Spleen (tissue), 11 donors: ENCODE data around the gene TTC23. TPM values are rescaled to one million over a fixed set of nuclear protein-coding genes. Genes with fewer than 3 reads are reported as not detected.

Source experiments
- DNase-seq: peaks from one replicate; pipeline ENCODE4 v3.0.0-alpha.2; 2020
- H3K27ac ChIP-seq, 8 donors: fragments of 200-600 bp; sonication (generic) in 7 of 8; 1 replicate in 4 of 8; 2 replicates in 4 of 8; pipeline versions ENCODE4 v1.5.0 to v1.8.0; 2016 to 2021; ENCODE audit warnings: inconsistent platforms in 4 of 8, mild to moderate bottlenecking in 4 of 8, moderate library complexity in 1 of 8
- H3K27me3 ChIP-seq, 7 donors: fragments of 200-600 bp; sonication (generic) in 6 of 7; replicated peaks in 1 of 7; 1 replicate in 4 of 7; 2 replicates in 3 of 7; pipeline versions ENCODE4 v1.5.0 to v1.8.0; 2016 to 2021; ENCODE audit warnings: inconsistent platforms in 3 of 7, mild to moderate bottlenecking in 1 of 7
- H3K36me3 ChIP-seq, 6 donors: fragments of 200-600 bp; sonication (generic) in 5 of 6; 1 replicate in 4 of 6; 2 replicates in 2 of 6; pipeline versions ENCODE4 v1.5.0 to v1.8.0; 2016 to 2021; ENCODE audit warnings: inconsistent platforms in 2 of 6
- H3K4me1 ChIP-seq, 6 donors: fragments of 200-600 bp; sonication (generic) in 5 of 6; 1 replicate in 3 of 6; 2 replicates in 3 of 6; pipeline versions ENCODE4 v1.5.0 to v1.8.0; 2016 to 2021; ENCODE audit warnings: inconsistent platforms in 3 of 6
- H3K4me3 ChIP-seq, 8 donors: fragments of 200-600 bp; sonication (generic) in 7 of 8; 1 replicate in 4 of 8; 2 replicates in 4 of 8; pipeline versions ENCODE4 v1.5.0 to v1.8.0; 2016 to 2021; ENCODE audit warnings: inconsistent platforms in 4 of 8, mild to moderate bottlenecking in 4 of 8, moderate library complexity in 2 of 8
- H3K9me3 ChIP-seq, 8 donors: fragments of 200-600 bp; sonication (generic) in 7 of 8; 1 replicate in 4 of 8; 2 replicates in 4 of 8; pipeline versions ENCODE4 v1.5.0 to v1.8.0; 2016 to 2021; ENCODE audit warnings: inconsistent platforms in 4 of 8
- POLR2A ChIP-seq, 3 donors: fragments of 450-650 bp; IDR thresholded peaks; one replicate each; pipeline ENCODE4 v1.5.1; 2017; ENCODE audit warnings: antibody characterized with exemption in 3 of 3, mild to moderate bottlenecking in 1 of 3
- POLR2AphosphoS5 ChIP-seq, 3 donors: sonication (generic); formaldehyde crosslinking; IDR thresholded peaks; one replicate each; pipeline ENCODE4 v1.5.1; 2017; ENCODE audit warnings: antibody characterized with exemption in 3 of 3
- WGBS, 5 donors: extraction: QIAGEN DNeasy Blood & Tissue Kit in 3 of 5; methylation state at CpG; one replicate each; pipeline versions ENCODE4 v1.1.5 to v1.1.7; 2013 to 2018; 5-methylcytosine and 5-hydroxymethylcytosine counted together
- intact Hi-C: fragments of 100-400 bp; cut with DNase I; formaldehyde crosslinking; loops from one replicate; pipeline ENCODE4 v1.15.0; 2023; ENCODE audit warnings: low total_unique reads
- polyA plus RNA-seq, 3 donors: library from polyadenylated mRNA; stranded (reverse); fragments of 200-250 nt; gene quantifications; one replicate each; pipeline ENCODE4 v1.2.1, GENCODE V29; 2013
- total RNA-seq, 7 donors: library from RNA; depleted of rRNA in 3 of 7; stranded (reverse); fragments of >200 nt in 3 of 7; fragmentation: NEBNext Ultra II Directional in 4 of 7; extraction: Animal tissue kit (Norgen Biotek cat#: 25700) in 4 of 7; gene quantifications; one replicate each; pipeline versions ENCODE4 v1.1.0 to v1.2.1, GENCODE V29; 2016 to 2021
- TF ChIP-seq, protein P1 (sequence below), 11 experiments: fragments of 200-600 bp in 7 of 11; fragments of 450-650 bp in 4 of 11; sonication (generic) in 4 of 11; IDR thresholded peaks in 8 of 11; conservative IDR thresholded peaks in 3 of 11; 1 replicate in 7 of 11; 2 replicates in 4 of 11; pipeline versions ENCODE4 v1.4.0 to v1.8.0; 2016 to 2021; ENCODE audit warnings: antibody characterized with exemption in 11 of 11, inconsistent platforms in 4 of 11, mild to moderate bottlenecking in 1 of 11
- donor health status: healthy with polysubstance abuse.
- donor health status: DM: no; HTN: no; CAD: no; lungs with moderate emphysema.
- donor health status: DM: no; HTN: no; CAD: no.
- donor health status: Bipolar disorder and iron deficiency.
- donor health status: healthy.
- donor health status: DM: no; HTN: no; CAD: no.
- donor health status: DM: yes; HTN: yes; CAD: no.

The TTC23 gene
- total and polyA plus RNA-seq, 10 donors = 3.6 to 17.0 (median 12.0) TPM

DNA sequence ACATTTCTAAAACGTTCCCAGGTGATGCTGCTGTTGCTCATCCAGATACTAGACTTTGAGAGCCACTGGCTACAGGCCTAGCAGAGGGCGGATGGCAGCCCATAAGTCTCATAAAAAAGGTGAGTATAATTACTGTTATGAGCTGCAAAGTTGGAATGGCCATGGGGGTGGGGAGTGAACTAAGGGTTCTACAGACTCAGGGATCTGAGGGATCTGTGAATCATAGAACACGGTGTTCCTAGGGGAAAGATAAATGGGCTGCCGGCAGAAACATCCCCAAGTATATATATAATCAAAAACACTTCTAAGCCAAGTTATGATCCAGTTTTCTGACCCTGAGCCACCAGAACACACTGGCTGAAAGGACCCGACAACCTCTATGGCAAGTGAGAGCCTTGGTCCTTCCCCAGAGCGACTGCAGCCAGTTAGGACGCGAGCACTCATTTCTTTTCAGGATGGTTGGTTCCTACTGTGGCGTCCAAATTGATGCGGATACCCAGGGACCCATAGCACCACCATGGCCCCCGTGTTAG lies 152.4 kb downstream of the TTC23 start:
- Histone ChIP-seq H3K9me3 (no peaks in the 10 kb centered on the region), H3K4me1 (peaks cover 3 to 11% (median 9%) of the 10 kb centered on the region in 6 donors), H3K36me3 (no peaks in the 10 kb centered on the region), H3K4me3 (no peak overlapping the region), H3K27ac (no peak overlapping the region), H3K27me3 (peaks cover 0 to 48% (median 26%) of the 10 kb centered on the region in 7 donors)
- no peak for DNase-seq
- intact Hi-C loops = no loop called here
- TF ChIP-seq POLR2AphosphoS5 (IDR thresholded peaks at IDR 0.05) = no peak
- no peak for TF ChIP-seq POLR2A (IDR thresholded peaks at IDR 0.05)
- TF ChIP-seq, protein P1, sequence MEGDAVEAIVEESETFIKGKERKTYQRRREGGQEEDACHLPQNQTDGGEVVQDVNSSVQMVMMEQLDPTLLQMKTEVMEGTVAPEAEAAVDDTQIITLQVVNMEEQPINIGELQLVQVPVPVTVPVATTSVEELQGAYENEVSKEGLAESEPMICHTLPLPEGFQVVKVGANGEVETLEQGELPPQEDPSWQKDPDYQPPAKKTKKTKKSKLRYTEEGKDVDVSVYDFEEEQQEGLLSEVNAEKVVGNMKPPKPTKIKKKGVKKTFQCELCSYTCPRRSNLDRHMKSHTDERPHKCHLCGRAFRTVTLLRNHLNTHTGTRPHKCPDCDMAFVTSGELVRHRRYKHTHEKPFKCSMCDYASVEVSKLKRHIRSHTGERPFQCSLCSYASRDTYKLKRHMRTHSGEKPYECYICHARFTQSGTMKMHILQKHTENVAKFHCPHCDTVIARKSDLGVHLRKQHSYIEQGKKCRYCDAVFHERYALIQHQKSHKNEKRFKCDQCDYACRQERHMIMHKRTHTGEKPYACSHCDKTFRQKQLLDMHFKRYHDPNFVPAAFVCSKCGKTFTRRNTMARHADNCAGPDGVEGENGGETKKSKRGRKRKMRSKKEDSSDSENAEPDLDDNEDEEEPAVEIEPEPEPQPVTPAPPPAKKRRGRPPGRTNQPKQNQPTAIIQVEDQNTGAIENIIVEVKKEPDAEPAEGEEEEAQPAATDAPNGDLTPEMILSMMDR (IDR thresholded peaks at IDR 0.05 in 8 of 11, conservative IDR thresholded peaks at IDR 0.05 in 3 of 11) = no peak
- 87 to 96% (median 90%) methylated on average over 9 to 11 of the region's 11 CpGs for WGBS, 5 donors

DNA sequence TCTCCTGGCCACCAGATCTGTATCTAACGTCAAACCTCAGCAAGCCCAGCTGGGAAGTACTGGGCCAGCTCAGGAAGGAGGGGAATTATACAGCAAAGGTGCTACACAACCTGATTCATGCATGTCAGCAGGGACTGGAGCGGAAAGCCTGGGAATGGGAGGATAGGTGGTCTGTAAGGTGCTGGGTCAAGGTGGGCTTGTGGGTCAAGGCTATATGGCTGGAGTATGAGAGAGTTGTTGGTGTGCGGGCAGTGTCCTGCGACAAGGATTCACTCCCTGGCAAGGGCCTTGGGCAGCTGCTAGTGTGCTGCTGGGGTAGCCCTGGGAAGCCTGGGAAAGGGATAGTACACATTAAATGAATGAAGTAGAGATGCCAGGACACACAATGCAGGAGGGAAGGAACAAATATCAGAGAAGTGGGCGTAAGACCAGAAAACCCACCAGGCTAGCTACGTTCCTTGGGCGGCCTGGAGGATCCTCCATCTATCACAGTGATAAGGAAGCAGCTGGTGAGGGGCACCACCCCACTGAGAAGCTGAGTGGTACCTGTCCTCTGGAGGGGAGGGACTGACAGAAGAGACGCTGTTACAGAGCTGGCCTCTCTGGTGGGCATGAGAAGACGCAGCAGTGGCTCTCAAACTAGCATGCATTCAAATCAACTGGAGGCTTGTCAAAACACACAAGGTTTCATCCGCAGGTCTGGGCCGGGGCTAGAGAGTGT lies 153.0 kb downstream of the TTC23 start:
- WGBS, 5 donors = 91 to 97% (median 93%) methylated on average over 11 of the region's 11 CpGs
- peaks cover 0 to 41% (median 21%) of the 10 kb centered on the region in 7 donors for H3K27me3 ChIP-seq
- H3K27ac ChIP-seq = no peak overlapping the region
- H3K4me3 ChIP-seq = no peak overlapping the region
- H3K36me3 ChIP-seq = no peaks in the 10 kb centered on the region
- no peak for DNase-seq
- peaks cover 3 to 11% (median 9%) of the 10 kb centered on the region in 6 donors for H3K4me1 ChIP-seq
- H3K9me3 ChIP-seq = no peaks in the 10 kb centered on the region
- intact Hi-C loops = no loop called here
- TF ChIP-seq, protein P1 (IDR thresholded peaks at IDR 0.05 in 8 of 11, conservative IDR thresholded peaks at IDR 0.05 in 3 of 11) = no peak
- no peak for TF ChIP-seq POLR2AphosphoS5 (IDR thresholded peaks at IDR 0.05)
- no peak for TF ChIP-seq POLR2A (IDR thresholded peaks at IDR 0.05)

DNA sequence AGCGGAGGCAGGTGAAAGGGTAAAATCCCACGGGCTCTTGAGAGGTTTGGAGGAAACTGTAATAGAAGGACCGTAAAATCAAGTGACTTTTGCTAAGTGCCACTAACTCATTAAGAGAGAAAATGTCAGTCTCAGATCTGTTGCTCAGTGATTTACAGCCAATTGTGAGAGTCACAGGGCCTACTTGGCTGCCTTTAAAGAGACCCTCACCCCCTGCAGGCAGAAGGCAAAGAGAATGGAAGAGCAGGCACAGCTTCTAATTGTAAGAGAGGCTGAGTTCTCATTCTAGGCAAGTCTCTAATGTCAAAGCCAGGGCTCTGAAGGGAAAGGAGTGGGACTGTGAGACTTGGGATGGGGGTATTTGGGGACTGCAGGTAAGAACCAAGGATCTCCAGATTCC lies 153.8 kb downstream of the TTC23 start:
- Histone ChIP-seq H3K36me3 (no peaks in the 10 kb centered on the region), H3K9me3 (no peaks in the 10 kb centered on the region), H3K4me1 (peaks cover 3 to 11% (median 5%) of the 10 kb centered on the region in 6 donors), H3K27ac (no peak overlapping the region), H3K27me3 (peaks cover 0 to 34% (median 15%) of the 10 kb centered on the region in 7 donors), H3K4me3 (no peak overlapping the region)
- intact Hi-C loops = no loop called here
- TF ChIP-seq, protein P1 (IDR thresholded peaks at IDR 0.05 in 8 of 11, conservative IDR thresholded peaks at IDR 0.05 in 3 of 11) = no peak
- TF ChIP-seq POLR2AphosphoS5 (IDR thresholded peaks at IDR 0.05) (no peak), POLR2A (IDR thresholded peaks at IDR 0.05) (no peak)
- WGBS, 5 donors = 63 to 84% (median 76%) methylated on average over 3 of the region's 3 CpGs
- no peak for DNase-seq

DNA sequence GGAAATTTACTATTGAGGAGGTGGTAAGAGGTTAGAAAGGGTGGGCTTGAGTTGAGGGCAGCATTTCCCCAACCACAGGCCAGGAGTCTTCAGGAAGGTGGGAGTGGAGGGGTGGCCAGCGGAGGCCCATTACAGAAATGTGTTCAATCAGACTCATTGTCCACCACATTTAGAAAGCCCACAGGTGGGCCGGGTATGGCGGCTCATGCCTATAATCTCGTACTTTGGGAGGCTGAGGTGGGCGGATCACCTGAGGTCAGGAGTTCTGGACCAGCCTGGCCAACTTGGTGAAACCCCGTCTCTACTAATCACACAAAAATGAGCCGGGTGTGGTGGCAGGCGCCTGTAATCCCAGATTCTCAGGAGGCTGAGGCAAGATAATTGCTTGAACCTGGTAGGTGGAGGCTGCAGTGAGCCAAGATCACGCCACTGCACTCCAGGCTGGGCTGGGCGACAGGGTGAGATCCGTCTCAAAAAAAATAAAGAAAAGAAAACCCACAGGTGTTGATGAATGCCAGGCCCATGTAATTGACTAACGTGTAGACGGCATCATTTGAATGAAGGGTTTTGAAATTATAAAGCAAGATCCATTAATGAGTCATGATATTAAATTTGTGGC lies 156.7 kb downstream of the TTC23 start:
- peaks cover 0 to 14% (median 2%) of the 10 kb centered on the region in 6 donors for H3K4me1 ChIP-seq
- no peaks in the 10 kb centered on the region for H3K36me3 ChIP-seq
- 83 to 92% (median 88%) methylated on average over 13 of the region's 13 CpGs for WGBS, 5 donors
- TF ChIP-seq, protein P1 (IDR thresholded peaks at IDR 0.05 in 8 of 11, conservative IDR thresholded peaks at IDR 0.05 in 3 of 11) = no peak
- TF ChIP-seq POLR2A (IDR thresholded peaks at IDR 0.05) (no peak), POLR2AphosphoS5 (IDR thresholded peaks at IDR 0.05) (no peak)
- no peak overlapping the region for H3K4me3 ChIP-seq
- no peak overlapping the region for H3K27ac ChIP-seq
- H3K27me3 ChIP-seq = peaks cover 0 to 10% (median 0%) of the 10 kb centered on the region in 7 donors
- H3K9me3 ChIP-seq = no peaks in the 10 kb centered on the region
- intact Hi-C loops = no loop called here
- no peak for DNase-seq
